ENCODE data around the gene CD207.

- TF ChIP-seq, protein P1, sequence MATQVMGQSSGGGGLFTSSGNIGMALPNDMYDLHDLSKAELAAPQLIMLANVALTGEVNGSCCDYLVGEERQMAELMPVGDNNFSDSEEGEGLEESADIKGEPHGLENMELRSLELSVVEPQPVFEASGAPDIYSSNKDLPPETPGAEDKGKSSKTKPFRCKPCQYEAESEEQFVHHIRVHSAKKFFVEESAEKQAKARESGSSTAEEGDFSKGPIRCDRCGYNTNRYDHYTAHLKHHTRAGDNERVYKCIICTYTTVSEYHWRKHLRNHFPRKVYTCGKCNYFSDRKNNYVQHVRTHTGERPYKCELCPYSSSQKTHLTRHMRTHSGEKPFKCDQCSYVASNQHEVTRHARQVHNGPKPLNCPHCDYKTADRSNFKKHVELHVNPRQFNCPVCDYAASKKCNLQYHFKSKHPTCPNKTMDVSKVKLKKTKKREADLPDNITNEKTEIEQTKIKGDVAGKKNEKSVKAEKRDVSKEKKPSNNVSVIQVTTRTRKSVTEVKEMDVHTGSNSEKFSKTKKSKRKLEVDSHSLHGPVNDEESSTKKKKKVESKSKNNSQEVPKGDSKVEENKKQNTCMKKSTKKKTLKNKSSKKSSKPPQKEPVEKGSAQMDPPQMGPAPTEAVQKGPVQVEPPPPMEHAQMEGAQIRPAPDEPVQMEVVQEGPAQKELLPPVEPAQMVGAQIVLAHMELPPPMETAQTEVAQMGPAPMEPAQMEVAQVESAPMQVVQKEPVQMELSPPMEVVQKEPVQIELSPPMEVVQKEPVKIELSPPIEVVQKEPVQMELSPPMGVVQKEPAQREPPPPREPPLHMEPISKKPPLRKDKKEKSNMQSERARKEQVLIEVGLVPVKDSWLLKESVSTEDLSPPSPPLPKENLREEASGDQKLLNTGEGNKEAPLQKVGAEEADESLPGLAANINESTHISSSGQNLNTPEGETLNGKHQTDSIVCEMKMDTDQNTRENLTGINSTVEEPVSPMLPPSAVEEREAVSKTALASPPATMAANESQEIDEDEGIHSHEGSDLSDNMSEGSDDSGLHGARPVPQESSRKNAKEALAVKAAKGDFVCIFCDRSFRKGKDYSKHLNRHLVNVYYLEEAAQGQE (IDR thresholded peaks at IDR 0.05; ENCODE audit: unreplicated experiment) = no peak
- TF ChIP-seq EZH2 (IDR thresholded peaks at IDR 0.05; ENCODE audit: low read depth, unreplicated experiment) = no peak
These were observed 35.2 kb upstream of the CD207 start for GRCh38 chr2:70870790-70871189.
